Stimulated activated naive CD8-positive, alpha-beta T cell treated with anti-CD3 and anti-CD28 coated beads, Interleukin-15, amount 100 ng/mL, for 72 hours (primary cell): ENCODE data around the gene LTC4S.

Experiments
- ATAC-seq: fragments of 150-1000 bp; cut with Tn5 transposase; 2 replicates; pipeline ENCODE4 v1.10.0; 2021; ENCODE audit warnings: mild to moderate bottlenecking, moderate library complexity
- DNase-seq, 2 donors: peaks; one replicate each; pipeline ENCODE4 v3.0.0; 2021 to 2022
- H3K27ac Mint-ChIP-seq, 2 donors: one replicate each; pipeline ENCODE4 v1.8.0; 2022; ENCODE audit warnings: mild to moderate bottlenecking in 2 of 2, mixed read lengths in 2 of 2, moderate library complexity in 2 of 2
- H3K27me3 Mint-ChIP-seq: one replicate; pipeline ENCODE4 v1.8.0; 2022; ENCODE audit warnings: mixed read lengths
- H3K4me1 Mint-ChIP-seq: one replicate; pipeline ENCODE4 v1.8.0; 2022; ENCODE audit warnings: mild to moderate bottlenecking, mixed read lengths
- H3K4me3 Mint-ChIP-seq, 2 donors: one replicate each; pipeline ENCODE4 v1.8.0; 2022; ENCODE audit warnings: mild to moderate bottlenecking in 2 of 2, mixed read lengths in 2 of 2, moderate library complexity in 1 of 2
- H3K9me3 Mint-ChIP-seq, 2 donors: one replicate each; pipeline ENCODE4 v1.8.0; 2022; ENCODE audit warnings: mixed read lengths in 2 of 2

The LTC4S gene

GRCh38 chr5:179806250-179807048 is 12.7 kb downstream of the LTC4S start, which contains the start of gene MGAT4B:
MGAT4B (minus strand) TSS chr5:179806866; CDS start chr5:179806583, 283 bp downstream.
- no peak within 1 kb of the TSS for H3K27ac Mint-ChIP-seq
- peak; percentile 74 for ATAC-seq
- peak within 1 kb of the TSS; percentile 96 to 99 for H3K4me3 Mint-ChIP-seq
- no peaks in the 10 kb centered on the region for H3K27me3 Mint-ChIP-seq
- peaks cover 50% of the 10 kb centered on the region for H3K4me1 Mint-ChIP-seq
- peak; percentile 71 to 73 for DNase-seq
- no peaks in the 10 kb centered on the region for H3K9me3 Mint-ChIP-seq

- Mint-ChIP-seq H3K4me3 (no peak overlapping the region), H3K9me3 (no peaks in the 10 kb centered on the region), H3K4me1 (peaks cover 12% of the 10 kb centered on the region), H3K27ac (no peak overlapping the region), H3K27me3 (no peaks in the 10 kb centered on the region)
- ATAC-seq = no peak
- DNase-seq = no peak
Measured at GRCh38 chr5:179812135-179812825, 18.5 kb downstream of the LTC4S start.

- no peaks in the 10 kb centered on the region for H3K9me3 Mint-ChIP-seq
- no peak for ATAC-seq
Measured at GRCh38 chr5:179812997-179813607, 19.3 kb downstream of the LTC4S start.

GRCh38 chr5:179814090-179814489 is 20.3 kb downstream of the LTC4S start:
- DNase-seq = no peak

More at GRCh38 chr5:179812997-179813607, 19.3 kb downstream of the LTC4S start:
- Mint-ChIP-seq H3K4me1 (peaks cover 13% of the 10 kb centered on the region), H3K27ac (no peak overlapping the region), H3K27me3 (no peaks in the 10 kb centered on the region), H3K4me3 (no peak overlapping the region)
- DNase-seq = no peak

GRCh38 chr5:179815491-179816249 is 21.9 kb downstream of the LTC4S start:
- H3K9me3 Mint-ChIP-seq = no peaks in the 10 kb centered on the region
- peak overlapping the region in 1 of 2 donors; percentile 77 for H3K27ac Mint-ChIP-seq
- H3K4me1 Mint-ChIP-seq = peaks cover 37% of the 10 kb centered on the region

More at GRCh38 chr5:179814090-179814489, 20.3 kb downstream of the LTC4S start:
- Mint-ChIP-seq H3K9me3 (no peaks in the 10 kb centered on the region), H3K27me3 (no peaks in the 10 kb centered on the region), H3K4me3 (no peak overlapping the region), H3K4me1 (peaks cover 21% of the 10 kb centered on the region), H3K27ac (no peak overlapping the region)
- ATAC-seq = no peak

GRCh38 chr5:179816401-179816795 is 22.6 kb downstream of the LTC4S start:
- DNase-seq (no peak), ATAC-seq (no peak)
- peak overlapping the region; percentile 26 to 32 for H3K4me3 Mint-ChIP-seq
- no peak overlapping the region for H3K27ac Mint-ChIP-seq
- H3K9me3 Mint-ChIP-seq = no peaks in the 10 kb centered on the region
- H3K27me3 Mint-ChIP-seq = no peaks in the 10 kb centered on the region
- peaks cover 38% of the 10 kb centered on the region for H3K4me1 Mint-ChIP-seq

More at GRCh38 chr5:179815491-179816249, 21.9 kb downstream of the LTC4S start:
- Mint-ChIP-seq H3K4me3 (peak overlapping the region; percentile 19 to 23), H3K27me3 (no peaks in the 10 kb centered on the region)
- DNase-seq (no peak), ATAC-seq (no peak)

GRCh38 chr5:179816796-179817469 is 23.1 kb downstream of the LTC4S start:
- Mint-ChIP-seq H3K27me3 (no peaks in the 10 kb centered on the region), H3K4me1 (peaks cover 44% of the 10 kb centered on the region), H3K4me3 (peak overlapping the region; percentile 82 to 94), H3K27ac (peak overlapping the region in 1 of 2 donors; percentile 19), H3K9me3 (no peaks in the 10 kb centered on the region)
- ATAC-seq (no peak), DNase-seq (no peak)

GRCh38 chr5:179817470-179817840 is 23.7 kb downstream of the LTC4S start:
- no peaks in the 10 kb centered on the region for H3K9me3 Mint-ChIP-seq
- peak overlapping the region in 1 of 2 donors; percentile 98 for H3K27ac Mint-ChIP-seq
- peaks cover 49% of the 10 kb centered on the region for H3K4me1 Mint-ChIP-seq
- peak overlapping the region; percentile 82 to 94 for H3K4me3 Mint-ChIP-seq
- ATAC-seq (no peak), DNase-seq (no peak)
- no peaks in the 10 kb centered on the region for H3K27me3 Mint-ChIP-seq

GRCh38 chr5:179817890-179818745 is 24.3 kb downstream of the LTC4S start:
- ATAC-seq (no peak), DNase-seq (no peak)
- Mint-ChIP-seq H3K27me3 (no peaks in the 10 kb centered on the region), H3K9me3 (no peaks in the 10 kb centered on the region), H3K27ac (peak overlapping the region; percentile 95 to 98), H3K4me3 (peak overlapping the region; percentile 82 to 94), H3K4me1 (peaks cover 56% of the 10 kb centered on the region)

- Mint-ChIP-seq H3K9me3 (no peaks in the 10 kb centered on the region), H3K4me1 (peaks cover 63% of the 10 kb centered on the region), H3K27ac (peak overlapping the region; percentile 95 to 98), H3K4me3 (peak overlapping the region; percentile 82 to 94), H3K27me3 (no peaks in the 10 kb centered on the region)
- peak; percentile 87 to 95 for DNase-seq
- ATAC-seq = peak; percentile 81
Measured at GRCh38 chr5:179818746-179819295, 25.0 kb downstream of the LTC4S start.

GRCh38 chr5:179819296-179820126 is 25.7 kb downstream of the LTC4S start:
- Mint-ChIP-seq H3K27ac (peak overlapping the region; percentile 94 to 98), H3K4me1 (peaks cover 69% of the 10 kb centered on the region), H3K4me3 (peak overlapping the region; percentile 88 to 94), H3K27me3 (no peaks in the 10 kb centered on the region), H3K9me3 (no peaks in the 10 kb centered on the region)
- ATAC-seq = peak; percentile 39
- peak; percentile 68 for DNase-seq

GRCh38 chr5:179820127-179820482 is 26.3 kb downstream of the LTC4S start:
- no peak for ATAC-seq
- peak in 1 of 2 donors; percentile 33 for DNase-seq
- Mint-ChIP-seq H3K9me3 (no peaks in the 10 kb centered on the region), H3K27ac (peak overlapping the region; percentile 94 to 98), H3K4me1 (peaks cover 75% of the 10 kb centered on the region), H3K4me3 (peak overlapping the region; percentile 88 to 94), H3K27me3 (no peaks in the 10 kb centered on the region)
